HepG2 (cell line): ENCODE data around the gene IER5L. TPM values are rescaled to one million over a fixed set of nuclear protein-coding genes. Genes with fewer than 3 reads are reported as not detected.

ENCODE experiments used
- ATF3 ChIP-seq: sonication (generic); formaldehyde crosslinking; IDR thresholded peaks from 2 replicates; pipeline ENCODE4 v1.4.0; 2020; ENCODE audit warnings: missing genetic modification reagents
- ATRX ChIP-seq: sonication (generic); formaldehyde crosslinking; IDR thresholded peaks from 2 replicates; pipeline ENCODE4 v1.4.0; 2020; ENCODE audit warnings: missing genetic modification reagents, borderline replicate concordance
- CHD2 ChIP-seq: IDR thresholded peaks from 2 replicates; pipeline ENCODE4 v1.6.1; 2011; ENCODE audit warnings: low read depth, low read length, improper control_type of control experiment
- FOXK1 ChIP-seq: sonication (generic); formaldehyde crosslinking; IDR thresholded peaks from 2 replicates; pipeline ENCODE4 v1.4.0; 2020; ENCODE audit warnings: low read depth, missing genetic modification reagents, borderline replicate concordance
- GTF3A ChIP-seq: sonication (generic); formaldehyde crosslinking; conservative IDR thresholded peaks from 2 replicates; pipeline ENCODE4 v1.4.0; 2020; ENCODE audit warnings: mild to moderate bottlenecking, missing genetic modification reagents
- IRX3 ChIP-seq: sonication (generic); formaldehyde crosslinking; IDR thresholded peaks from 2 replicates; pipeline ENCODE4 v1.8.1; 2023; ENCODE audit warnings: mild to moderate bottlenecking, low read depth, missing genetic modification reagents, borderline replicate concordance
- MEIS1 ChIP-seq: sonication (generic); formaldehyde crosslinking; IDR thresholded peaks from 2 replicates; pipeline ENCODE4 v1.9.0; 2021; ENCODE audit warnings: mild to moderate bottlenecking, missing genetic modification reagents, moderate library complexity, borderline replicate concordance
- PAF1 ChIP-seq: IDR thresholded peaks from 2 replicates; pipeline ENCODE4 v1.6.1; 2016; ENCODE audit warnings: missing genetic modification reagents, missing compliant biosample characterization
- PATZ1 ChIP-seq: sonication (generic); formaldehyde crosslinking; IDR thresholded peaks from 2 replicates; pipeline ENCODE4 v1.4.0; 2020; ENCODE audit warnings: missing genetic modification reagents
- POLR2G ChIP-seq: fragments of 200-400 bp; formaldehyde crosslinking; IDR thresholded peaks from 2 replicates; pipeline ENCODE4 v1.6.1; 2018; ENCODE audit warnings: mild to moderate bottlenecking, low read depth, low read length, moderate library complexity
- PPARG ChIP-seq: conservative IDR thresholded peaks from 2 replicates; pipeline ENCODE4 v1.6.1; 2016; ENCODE audit warnings: missing biosample characterization, missing genetic modification reagents
- SNAPC2 ChIP-seq: sonication (generic); formaldehyde crosslinking; IDR thresholded peaks from 2 replicates; pipeline ENCODE4 v1.8.1; 2022; ENCODE audit warnings: mild to moderate bottlenecking, missing genetic modification reagents
- SOX13 ChIP-seq, 3 experiments: fragments of 450-650 bp in 1 of 3; sonication (generic) in 1 of 3; formaldehyde crosslinking in 1 of 3; IDR thresholded peaks in 2 of 3; conservative IDR thresholded peaks in 1 of 3; 2 replicates each; pipeline versions ENCODE4 v1.5.0 to v1.6.1; 2016 to 2020; ENCODE audit warnings: antibody characterized with exemption in 1 of 3, mild to moderate bottlenecking in 1 of 3, missing compliant biosample characterization in 1 of 3, missing genetic modification reagents in 1 of 3, moderate library complexity in 1 of 3
- TGIF2 ChIP-seq: IDR thresholded peaks from 2 replicates; pipeline ENCODE4 v1.6.1; 2016; ENCODE audit warnings: control low read depth, missing compliant biosample characterization
- THAP8 ChIP-seq: sonication (generic); formaldehyde crosslinking; IDR thresholded peaks from 2 replicates; pipeline ENCODE4 v1.5.1; 2020; ENCODE audit warnings: missing genetic modification reagents, mild to moderate bottlenecking, borderline replicate concordance
- TSC22D2 ChIP-seq: sonication (generic); formaldehyde crosslinking; IDR thresholded peaks from 2 replicates; pipeline ENCODE4 v1.5.1; 2020; ENCODE audit warnings: missing genetic modification reagents, mild to moderate bottlenecking, borderline replicate concordance
- ZNF138 ChIP-seq: sonication (generic); formaldehyde crosslinking; IDR thresholded peaks from 2 replicates; pipeline ENCODE4 v1.5.0; 2020; ENCODE audit warnings: mild to moderate bottlenecking, low read depth, missing genetic modification reagents
- ZNF234 ChIP-seq: sonication (generic); formaldehyde crosslinking; conservative IDR thresholded peaks from 2 replicates; pipeline ENCODE4 v1.5.1; 2020; ENCODE audit warnings: mild to moderate bottlenecking, missing genetic modification reagents
- ZNF292 ChIP-seq: sonication (generic); formaldehyde crosslinking; IDR thresholded peaks from 2 replicates; pipeline ENCODE4 v1.8.1; 2022; ENCODE audit warnings: mild to moderate bottlenecking, low read depth, missing genetic modification reagents, borderline replicate concordance
- ZNF501 ChIP-seq: sonication (generic); formaldehyde crosslinking; IDR thresholded peaks from 2 replicates; pipeline ENCODE4 v1.5.1; 2020; ENCODE audit warnings: mild to moderate bottlenecking, moderate library complexity, missing genetic modification reagents
- ZNF549 ChIP-seq: sonication (generic); formaldehyde crosslinking; IDR thresholded peaks from 2 replicates; pipeline ENCODE4 v1.5.0; 2020; ENCODE audit warnings: missing genetic modification reagents
- ZNF784 ChIP-seq: sonication (generic); formaldehyde crosslinking; IDR thresholded peaks from 2 replicates; pipeline ENCODE4 v1.5.1; 2020; ENCODE audit warnings: missing genetic modification reagents, mild to moderate bottlenecking, borderline replicate concordance
- polyA plus RNA-seq, 8 experiments: library from polyadenylated mRNA; depleted of rRNA in 3 of 8; stranded (reverse) in 7 of 8; unstranded in 1 of 8; fragments of >200 nt; fragmentation: Illumina TruSeq in 4 of 8; extraction: Trizol in 4 of 8; gene quantifications; 2 replicates each; pipeline versions ENCODE4 v1.2.1 to v1.2.3, GENCODE V29; 2011 to 2016; ENCODE audit warnings: low read depth in 4 of 8, missing spikeins in 1 of 8, mixed read lengths in 1 of 8; ENCODE audit not compliant: insufficient read depth in 1 of 8
- total RNA-seq, 5 experiments: library from RNA; depleted of rRNA; stranded (reverse); fragments of >200 nt; fragmentation: Illumina TruSeq; extraction: Trizol; gene quantifications; 2 replicates each; pipeline ENCODE4 v1.2.3, GENCODE V29; 2016; ENCODE audit warnings: low read depth in 1 of 5
- TF ChIP-seq, protein P1 (sequence below): sonication (generic); formaldehyde crosslinking; IDR thresholded peaks from 2 replicates; pipeline ENCODE4; 2020; ENCODE audit warnings: missing genetic modification reagents, mild to moderate bottlenecking, borderline replicate concordance

IER5L gene
- total and polyA plus RNA-seq, 2 of the 13 experiments (the other 11 are each of a cell fraction or from before 2014, with no cell fraction given): 1.8 to 3.3 TPM

- TF ChIP-seq MEIS1 (CRISPR knock-in tag) (no peak), PAF1 (CRISPR knock-in tag) (no peak), ATF3 (CRISPR knock-in tag) (no peak), ZNF784 (CRISPR knock-in tag) (no peak), POLR2G (no peak), PATZ1 (CRISPR knock-in tag) (no peak), GTF3A (CRISPR knock-in tag) (no peak), ATRX (CRISPR knock-in tag) (no peak), SOX13 (IDR thresholded peaks at IDR 0.05) (no peak), SOX13 (CRISPR knock-in tag; conservative IDR thresholded peaks at IDR 0.05 in 1 of 2, IDR thresholded peaks at IDR 0.05 in 1 of 2) (no peak), PPARG (CRISPR knock-in tag) (no peak), ZNF549 (CRISPR knock-in tag) (no peak), IRX3 (no peak), TSC22D2 (CRISPR knock-in tag) (0 out of 2 replicates have a peak, but pooled peaks have one; percentile 16), THAP8 (no peak), ZNF501 (CRISPR knock-in tag) (peak; percentile 67), SNAPC2 (CRISPR knock-in tag) (no peak), ZNF234 (CRISPR knock-in tag) (no peak), ZNF292 (CRISPR knock-in tag) (no peak; the same call in 1 of the 2 replicates), FOXK1 (no peak), CHD2 (no peak), ZNF138 (CRISPR knock-in tag) (no peak), TGIF2 (CRISPR knock-in tag) (peak; percentile 60)
- TF ChIP-seq, protein P1, sequence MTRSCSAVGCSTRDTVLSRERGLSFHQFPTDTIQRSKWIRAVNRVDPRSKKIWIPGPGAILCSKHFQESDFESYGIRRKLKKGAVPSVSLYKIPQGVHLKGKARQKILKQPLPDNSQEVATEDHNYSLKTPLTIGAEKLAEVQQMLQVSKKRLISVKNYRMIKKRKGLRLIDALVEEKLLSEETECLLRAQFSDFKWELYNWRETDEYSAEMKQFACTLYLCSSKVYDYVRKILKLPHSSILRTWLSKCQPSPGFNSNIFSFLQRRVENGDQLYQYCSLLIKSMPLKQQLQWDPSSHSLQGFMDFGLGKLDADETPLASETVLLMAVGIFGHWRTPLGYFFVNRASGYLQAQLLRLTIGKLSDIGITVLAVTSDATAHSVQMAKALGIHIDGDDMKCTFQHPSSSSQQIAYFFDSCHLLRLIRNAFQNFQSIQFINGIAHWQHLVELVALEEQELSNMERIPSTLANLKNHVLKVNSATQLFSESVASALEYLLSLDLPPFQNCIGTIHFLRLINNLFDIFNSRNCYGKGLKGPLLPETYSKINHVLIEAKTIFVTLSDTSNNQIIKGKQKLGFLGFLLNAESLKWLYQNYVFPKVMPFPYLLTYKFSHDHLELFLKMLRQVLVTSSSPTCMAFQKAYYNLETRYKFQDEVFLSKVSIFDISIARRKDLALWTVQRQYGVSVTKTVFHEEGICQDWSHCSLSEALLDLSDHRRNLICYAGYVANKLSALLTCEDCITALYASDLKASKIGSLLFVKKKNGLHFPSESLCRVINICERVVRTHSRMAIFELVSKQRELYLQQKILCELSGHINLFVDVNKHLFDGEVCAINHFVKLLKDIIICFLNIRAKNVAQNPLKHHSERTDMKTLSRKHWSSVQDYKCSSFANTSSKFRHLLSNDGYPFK (CRISPR knock-in tag): no peak
These were observed 38.6 kb downstream of the IER5L start (continued) for GRCh38 chr9:129139233-129139992.
